Activated naive CD8-positive, alpha-beta T cell (primary cell): ENCODE data around the gene GRHL1.
"Not testable (repeated sequence)": the region's sequence is repeated elsewhere in the genome, so short reads cannot be mapped to it uniquely, and the experiment has no call there.

Experiments used
- H3K27ac Mint-ChIP-seq: one replicate; pipeline ENCODE4 v1.8.0; 2021; ENCODE audit warnings: mixed read lengths
- H3K27me3 Mint-ChIP-seq: one replicate; pipeline ENCODE4 v1.8.0; 2021; ENCODE audit warnings: mixed read lengths
- H3K36me3 Mint-ChIP-seq: one replicate; pipeline ENCODE4 v1.8.0; 2021; ENCODE audit warnings: mixed read lengths
- H3K4me1 Mint-ChIP-seq: one replicate; pipeline ENCODE4 v1.8.0; 2021; ENCODE audit warnings: low read depth, mixed read lengths
- H3K4me3 Mint-ChIP-seq: one replicate; pipeline ENCODE4 v1.8.0; 2021; ENCODE audit warnings: mild to moderate bottlenecking, mixed read lengths
- H3K9me3 Mint-ChIP-seq: one replicate; pipeline ENCODE4 v1.8.0; 2021; ENCODE audit warnings: low read depth, mixed read lengths

The GRHL1 gene

GRCh38 chr2:10013651-10014417 lies 62.3 kb downstream of the GRHL1 start:
- H3K27ac Mint-ChIP-seq, H3K4me3 Mint-ChIP-seq, H3K27me3 Mint-ChIP-seq, H3K9me3 Mint-ChIP-seq, H3K36me3 Mint-ChIP-seq, H3K4me1 Mint-ChIP-seq: not testable (repeated sequence)

- H3K27ac Mint-ChIP-seq: no peak overlapping the region
- H3K4me1 Mint-ChIP-seq: no peaks in the 10 kb centered on the region
- no peaks in the 10 kb centered on the region for H3K36me3 Mint-ChIP-seq
- H3K4me3 Mint-ChIP-seq: no peak overlapping the region
- no peaks in the 10 kb centered on the region for H3K27me3 Mint-ChIP-seq
- peaks cover 4% of the 10 kb centered on the region for H3K9me3 Mint-ChIP-seq
These were observed 63.1 kb downstream of the GRHL1 start for GRCh38 chr2:10014418-10015190.

DNA sequence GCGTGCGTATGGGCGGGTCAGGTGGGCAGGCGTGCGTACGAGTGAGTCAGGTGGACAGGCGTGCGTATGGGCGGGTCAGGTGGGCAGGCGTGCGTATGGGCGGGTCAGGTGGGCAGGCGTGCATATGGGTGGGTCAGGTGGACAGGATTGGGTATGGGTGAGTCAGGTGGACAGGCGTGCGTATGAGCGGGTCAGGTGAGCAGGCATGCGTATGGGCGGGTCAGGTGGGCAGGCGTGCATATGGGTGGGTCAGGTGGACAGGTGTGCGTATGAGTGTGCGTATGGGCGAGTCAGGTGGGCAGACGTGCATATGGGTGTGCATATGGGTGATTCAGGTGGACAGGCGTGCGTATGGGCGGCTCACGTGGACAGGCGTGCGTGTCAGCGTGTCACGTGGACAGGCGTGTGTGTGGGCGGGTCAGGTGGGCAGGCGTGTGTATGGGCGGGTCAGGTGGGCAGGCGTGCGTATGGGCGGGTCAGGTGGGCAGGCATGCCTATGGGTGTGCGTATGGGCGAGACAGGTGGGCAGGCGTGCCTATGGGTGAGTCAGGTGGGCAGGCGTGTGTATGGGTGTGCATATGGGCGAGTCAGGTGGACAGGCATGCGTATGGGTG lies 64.0 kb downstream of the GRHL1 start:
- not testable (repeated sequence) for H3K4me3 Mint-ChIP-seq, H3K4me1 Mint-ChIP-seq, H3K36me3 Mint-ChIP-seq, H3K27me3 Mint-ChIP-seq, H3K9me3 Mint-ChIP-seq, H3K27ac Mint-ChIP-seq

- Mint-ChIP-seq H3K4me1 (no peaks in the 10 kb centered on the region), H3K36me3 (no peaks in the 10 kb centered on the region), H3K27ac (no peak overlapping the region), H3K9me3 (peaks cover 4% of the 10 kb centered on the region), H3K4me3 (no peak overlapping the region), H3K27me3 (no peaks in the 10 kb centered on the region)
These were observed 64.7 kb downstream of the GRHL1 start for GRCh38 chr2:10016001-10016801.

DNA sequence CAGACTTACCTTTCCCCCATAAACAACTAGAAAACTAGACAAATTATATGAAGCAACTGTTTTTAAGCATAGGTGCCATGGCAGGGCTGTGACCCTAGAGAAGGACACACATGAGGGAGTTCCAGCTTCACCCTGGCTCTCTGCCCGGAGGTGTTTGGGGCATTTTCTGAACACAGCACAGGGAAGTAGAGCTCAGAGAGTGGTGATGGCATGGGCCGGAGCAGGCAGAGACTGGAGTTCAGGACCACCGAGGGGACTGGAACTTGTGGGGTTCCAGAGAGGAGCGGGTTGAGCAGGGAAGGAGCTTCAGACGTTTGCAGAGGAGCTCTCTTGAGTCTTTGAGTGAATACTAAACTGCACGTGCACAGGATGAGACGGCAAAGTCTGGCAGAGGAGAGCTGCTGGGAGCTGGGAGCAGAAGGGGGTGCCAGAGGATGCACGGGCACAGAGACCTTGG lies 65.3 kb downstream of the GRHL1 start:
- no peak overlapping the region for H3K4me3 Mint-ChIP-seq
- H3K9me3 Mint-ChIP-seq: peaks cover 4% of the 10 kb centered on the region
- H3K4me1 Mint-ChIP-seq: no peaks in the 10 kb centered on the region

GRCh38 chr2:10017313-10017941 lies 65.9 kb downstream of the GRHL1 start:
- peaks cover 4% of the 10 kb centered on the region for H3K9me3 Mint-ChIP-seq
- no peaks in the 10 kb centered on the region for H3K4me1 Mint-ChIP-seq
- no peaks in the 10 kb centered on the region for H3K36me3 Mint-ChIP-seq
- H3K4me3 Mint-ChIP-seq: no peak overlapping the region
- H3K27me3 Mint-ChIP-seq: no peaks in the 10 kb centered on the region
- H3K27ac Mint-ChIP-seq: no peak overlapping the region

More for the DNA sequence above, 65.3 kb downstream of the GRHL1 start:
- Mint-ChIP-seq H3K27me3 (no peaks in the 10 kb centered on the region), H3K27ac (no peak overlapping the region), H3K36me3 (no peaks in the 10 kb centered on the region)

- Mint-ChIP-seq H3K27ac (no peak overlapping the region), H3K9me3 (peaks cover 4% of the 10 kb centered on the region), H3K27me3 (no peaks in the 10 kb centered on the region), H3K4me3 (no peak overlapping the region), H3K36me3 (no peaks in the 10 kb centered on the region), H3K4me1 (no peaks in the 10 kb centered on the region)
These were observed 67.7 kb downstream of the GRHL1 start for GRCh38 chr2:10019174-10019573.

- H3K4me3 Mint-ChIP-seq: no peak overlapping the region
- peaks cover 4% of the 10 kb centered on the region for H3K9me3 Mint-ChIP-seq
- no peaks in the 10 kb centered on the region for H3K36me3 Mint-ChIP-seq
- H3K27ac Mint-ChIP-seq: no peak overlapping the region
- H3K27me3 Mint-ChIP-seq: no peaks in the 10 kb centered on the region
- no peaks in the 10 kb centered on the region for H3K4me1 Mint-ChIP-seq
These were observed 68.3 kb downstream of the GRHL1 start for GRCh38 chr2:10019602-10020400.

- no peak overlapping the region for H3K27ac Mint-ChIP-seq
- no peaks in the 10 kb centered on the region for H3K36me3 Mint-ChIP-seq
- no peaks in the 10 kb centered on the region for H3K4me1 Mint-ChIP-seq
- peaks cover 4% of the 10 kb centered on the region for H3K9me3 Mint-ChIP-seq
- H3K27me3 Mint-ChIP-seq: no peaks in the 10 kb centered on the region
- no peak overlapping the region for H3K4me3 Mint-ChIP-seq
These were observed 70.5 kb downstream of the GRHL1 start for GRCh38 chr2:10022041-10022421.

DNA sequence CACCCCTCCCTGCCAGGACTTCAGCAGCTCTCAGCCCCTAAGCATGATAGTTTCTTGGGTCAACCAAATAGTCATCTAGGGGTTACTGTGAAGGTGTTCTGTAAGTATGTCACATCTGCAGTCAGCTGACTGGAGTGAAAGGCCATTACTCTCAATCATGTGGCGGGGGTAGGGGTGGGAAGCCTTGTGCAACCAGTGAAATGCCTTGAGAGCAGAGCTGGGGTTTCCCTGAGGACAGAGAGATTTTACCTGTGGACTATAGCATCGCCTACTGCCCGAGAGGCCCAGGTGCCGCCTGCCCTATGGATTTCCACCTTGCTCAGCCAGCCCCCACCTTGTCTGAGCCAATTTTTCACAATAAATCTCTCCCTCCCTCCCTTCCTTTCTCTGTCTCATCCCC lies 71.0 kb downstream of the GRHL1 start:
- Mint-ChIP-seq H3K27me3 (no peaks in the 10 kb centered on the region), H3K36me3 (no peaks in the 10 kb centered on the region), H3K27ac (no peak overlapping the region), H3K9me3 (peaks cover 1% of the 10 kb centered on the region), H3K4me1 (peaks cover 2% of the 10 kb centered on the region), H3K4me3 (no peak overlapping the region)

GRCh38 chr2:10022966-10023662 lies 71.6 kb downstream of the GRHL1 start:
- Mint-ChIP-seq H3K27ac (no peak overlapping the region), H3K27me3 (no peaks in the 10 kb centered on the region), H3K4me1 (peaks cover 6% of the 10 kb centered on the region), H3K36me3 (no peaks in the 10 kb centered on the region), H3K4me3 (no peak overlapping the region), H3K9me3 (no peaks in the 10 kb centered on the region)

DNA sequence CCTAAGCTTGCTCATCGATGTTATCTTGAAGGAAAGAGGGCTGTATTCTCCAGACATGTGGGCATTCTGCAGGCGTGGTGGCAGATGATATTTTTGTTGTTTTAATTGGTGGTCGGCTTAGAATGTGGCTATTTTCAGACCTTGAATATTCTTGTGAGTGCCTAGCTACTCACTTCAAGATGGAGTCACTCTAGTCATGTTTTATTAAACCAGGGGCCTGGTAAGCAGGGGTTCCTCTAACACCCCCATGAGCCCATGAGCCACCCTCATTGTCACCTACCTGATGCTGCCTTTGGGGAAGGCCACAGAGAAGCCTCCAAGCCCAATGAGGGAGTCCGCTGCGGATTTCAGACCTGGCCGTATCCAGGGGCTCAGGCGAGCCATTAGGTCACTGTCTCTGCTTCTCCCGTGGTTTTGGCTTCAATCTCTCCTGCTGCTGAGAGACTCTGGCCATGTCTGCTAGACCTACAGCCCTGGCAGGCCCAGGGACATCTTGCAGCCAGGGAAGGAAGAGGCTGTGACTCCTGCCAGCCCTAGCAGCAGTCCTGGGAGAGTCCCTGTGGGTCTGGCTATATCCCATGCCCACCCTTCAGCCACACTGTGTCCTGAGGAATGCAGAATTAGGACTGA lies 75.6 kb downstream of the GRHL1 start:
- no peak overlapping the region for H3K27ac Mint-ChIP-seq
- H3K27me3 Mint-ChIP-seq: no peaks in the 10 kb centered on the region
- no peaks in the 10 kb centered on the region for H3K9me3 Mint-ChIP-seq
- no peak overlapping the region for H3K4me3 Mint-ChIP-seq
- H3K36me3 Mint-ChIP-seq: no peaks in the 10 kb centered on the region
- peaks cover 26% of the 10 kb centered on the region for H3K4me1 Mint-ChIP-seq
